Cerebellar nuclear complex (tissue), 1 donor: ENCODE measurements around the gene INTS15.
"Not testable (repeated sequence)": the region's sequence is repeated elsewhere in the genome, so short reads cannot be mapped to it uniquely, and the experiment has no call there.

ENCODE experiments used
- DNase-seq, 2 experiments: peaks; one replicate each; lab custom pipeline; 2025; lab: John Stamatoyannopoulos, UW

INTS15 gene

GRCh38 chr7:6589829-6590644 lies at the start of gene INTS15:
Gene INTS15 (plus strand): TSS chr7:6590021. CDS start chr7:6590284, 263 bp downstream.
- no peak for DNase-seq

- DNase-seq: no peak
These were observed 47.5 kb upstream of the INTS15 start for GRCh38 chr7:6542368-6542767.

DNA sequence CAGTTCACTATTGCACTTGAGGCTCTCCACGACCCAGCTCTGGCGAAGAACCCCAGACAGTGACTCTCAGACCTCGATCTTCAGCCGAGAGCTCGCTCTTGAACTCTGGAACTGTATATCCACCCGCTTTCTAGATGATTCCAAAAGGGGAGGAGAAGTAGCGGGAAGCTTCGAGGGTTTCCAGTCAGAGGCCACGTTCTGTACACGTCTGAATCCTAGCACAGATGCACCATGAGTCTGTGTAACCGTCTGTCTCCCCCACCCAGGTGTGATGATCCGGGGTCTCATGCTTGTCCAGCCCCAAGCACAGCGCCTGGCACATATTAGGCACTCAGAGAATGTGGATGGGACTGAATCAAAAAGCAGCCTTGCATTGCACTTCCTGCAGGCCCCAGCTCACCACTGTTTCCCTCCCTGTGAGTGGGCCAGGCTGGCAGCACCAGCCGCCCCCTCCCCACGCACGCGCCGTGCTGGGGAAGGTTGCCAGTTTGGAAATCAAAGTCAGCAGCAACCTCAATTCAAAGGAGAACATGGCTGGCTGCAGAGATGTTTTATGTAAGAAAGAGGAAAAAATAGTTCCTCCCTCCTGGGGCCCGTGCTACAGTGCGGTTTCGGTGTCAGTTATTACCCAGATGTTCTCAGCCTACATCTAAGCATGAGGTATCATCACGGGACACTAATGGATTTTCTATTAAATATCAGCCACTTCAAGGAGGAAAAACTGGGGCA lies 44.3 kb upstream of the INTS15 start:
- DNase-seq: no peak

DNA sequence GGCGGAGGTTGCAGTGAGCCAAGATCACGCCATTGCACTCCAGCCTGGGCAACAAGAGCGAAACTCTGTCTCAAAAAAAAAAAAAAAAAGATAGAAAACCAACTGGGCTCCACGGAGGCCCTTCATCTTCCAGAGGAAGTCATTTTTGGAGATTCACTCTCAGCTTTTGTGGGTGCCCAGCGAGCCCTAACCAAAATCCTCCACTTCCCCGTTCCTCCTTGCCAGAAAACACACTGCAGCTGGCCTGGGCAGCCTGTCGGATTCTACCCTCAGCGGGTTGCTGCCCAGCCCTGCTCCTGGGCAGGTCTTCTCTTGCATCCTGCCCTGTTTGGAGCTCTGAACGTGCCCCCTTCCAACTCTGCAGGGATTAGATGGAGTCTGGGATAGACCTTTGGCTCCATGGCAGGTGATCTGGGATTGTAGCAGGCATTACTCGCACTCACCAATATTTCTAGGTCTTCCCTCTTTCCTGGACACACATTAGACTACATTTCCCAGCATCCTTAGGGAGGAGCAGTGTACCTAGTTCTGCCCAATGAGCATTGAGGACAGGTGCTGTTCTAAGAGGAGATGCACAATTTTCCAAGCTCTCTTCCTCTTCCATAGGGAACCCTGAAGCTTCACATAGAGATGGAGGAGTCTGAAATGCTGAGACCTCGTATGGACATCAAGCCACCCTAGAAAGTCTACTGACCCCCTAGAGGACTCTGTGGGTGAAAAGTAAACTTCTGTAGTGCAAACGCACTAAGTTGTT lies 43.1 kb upstream of the INTS15 start:
- no peak for DNase-seq

- no peak for DNase-seq
These were observed 42.4 kb upstream of the INTS15 start for GRCh38 chr7:6547400-6547799.

DNA sequence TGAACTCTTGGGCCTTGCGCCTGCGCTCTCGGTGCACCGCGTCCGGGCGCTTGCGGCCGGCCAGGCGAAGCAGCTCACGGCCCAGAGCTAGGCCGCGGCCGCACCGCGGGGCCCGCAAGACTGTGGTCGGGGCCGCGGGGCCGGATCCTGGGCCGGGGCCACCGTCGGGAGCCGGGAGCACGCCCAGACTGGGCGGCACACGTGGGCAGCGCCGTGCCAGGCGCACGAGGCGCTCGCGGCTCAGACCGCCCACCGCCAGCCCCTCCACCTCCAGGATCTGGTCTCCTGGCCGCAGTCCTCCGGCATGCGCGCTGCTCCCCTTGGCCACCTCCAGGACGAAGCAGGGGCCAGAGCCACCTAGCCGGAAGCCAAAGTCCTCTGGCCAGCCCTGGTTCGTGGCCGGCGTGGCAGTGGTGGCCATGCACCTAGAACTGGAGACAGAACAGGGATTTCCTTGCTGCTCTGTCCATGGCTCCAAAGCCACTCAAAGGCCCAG lies 38.8 kb upstream of the INTS15 start, which contains the start of gene GRID2IP:
Gene GRID2IP, minus strand, starts transcription at position 446 of the 496 bp plus-strand sequence. Its CDS starts 25 bp downstream, at position 421.
- no peak for DNase-seq

DNA sequence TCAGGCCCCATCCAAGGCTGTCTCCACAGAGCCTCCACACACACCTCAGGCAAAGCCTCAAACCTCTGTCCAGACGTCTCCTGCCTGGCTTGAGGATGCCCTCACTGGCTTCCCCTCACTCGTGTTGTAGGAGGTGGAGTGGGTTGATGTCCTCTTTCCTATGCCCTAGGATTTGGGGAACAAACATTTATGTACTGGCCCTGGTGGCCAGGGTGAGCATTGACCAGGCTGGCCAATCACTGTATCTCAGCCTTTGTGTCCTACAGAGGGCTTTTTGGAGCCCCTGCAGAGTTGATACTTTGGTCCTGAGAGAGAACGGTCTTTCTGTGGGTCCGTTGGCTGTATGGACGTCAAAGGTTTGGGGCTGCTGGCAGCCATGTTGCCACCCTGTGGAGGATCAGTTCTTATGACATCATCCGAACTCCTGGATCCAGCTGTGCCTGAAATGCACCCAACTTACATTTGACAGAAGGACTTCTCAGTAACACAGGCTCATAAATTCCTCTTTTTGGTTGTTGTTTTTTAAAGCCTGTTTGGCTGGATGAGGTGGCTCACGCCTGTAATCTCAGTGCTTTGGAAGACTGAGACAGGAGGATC lies 36.3 kb upstream of the INTS15 start:
- no peak for DNase-seq

GRCh38 chr7:6554848-6555247 lies 35.0 kb upstream of the INTS15 start:
- no peak for DNase-seq

DNA sequence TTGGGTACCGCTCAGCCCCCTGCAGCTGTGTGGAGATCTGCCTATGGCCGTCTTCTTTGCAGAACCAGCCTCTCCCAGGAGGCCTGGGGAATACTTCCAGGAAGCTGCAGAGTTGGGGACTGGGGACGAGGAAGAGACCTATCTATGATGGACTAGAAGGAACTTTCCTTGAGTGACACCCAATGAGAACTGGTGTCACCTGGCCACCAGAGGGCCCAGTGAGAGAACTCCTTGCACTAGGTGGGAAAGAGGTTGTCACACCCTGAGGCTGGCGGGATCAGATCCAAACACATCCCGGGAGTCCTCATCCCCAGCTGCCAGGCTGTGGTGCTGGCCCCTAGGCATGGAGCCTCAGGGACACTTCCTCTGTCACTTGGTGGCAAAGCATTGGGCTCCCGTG lies 33.6 kb upstream of the INTS15 start:
- DNase-seq: no peak

DNA sequence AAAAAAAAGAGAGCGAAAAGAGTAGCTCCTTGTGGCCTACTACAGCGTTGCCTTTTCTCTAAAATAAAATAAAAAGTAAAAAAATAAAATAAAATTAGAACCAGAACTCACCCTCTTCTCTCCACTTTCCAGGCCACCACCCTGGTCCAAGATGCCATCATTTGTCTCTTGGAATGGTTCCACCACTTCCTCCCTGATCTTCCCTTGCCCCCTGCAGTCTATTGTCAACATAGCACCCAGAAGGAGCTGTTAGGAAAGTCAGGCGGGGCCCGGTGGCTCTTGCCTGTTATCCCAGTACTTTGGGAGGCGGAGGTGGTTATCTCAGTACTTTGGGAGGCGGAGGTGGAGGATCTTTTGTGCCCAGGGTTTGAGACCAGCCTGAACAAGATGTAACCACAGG lies 31.0 kb upstream of the INTS15 start:
- DNase-seq: no peak

- no peak for DNase-seq
These were observed 29.9 kb upstream of the INTS15 start for GRCh38 chr7:6559896-6560295.

DNA sequence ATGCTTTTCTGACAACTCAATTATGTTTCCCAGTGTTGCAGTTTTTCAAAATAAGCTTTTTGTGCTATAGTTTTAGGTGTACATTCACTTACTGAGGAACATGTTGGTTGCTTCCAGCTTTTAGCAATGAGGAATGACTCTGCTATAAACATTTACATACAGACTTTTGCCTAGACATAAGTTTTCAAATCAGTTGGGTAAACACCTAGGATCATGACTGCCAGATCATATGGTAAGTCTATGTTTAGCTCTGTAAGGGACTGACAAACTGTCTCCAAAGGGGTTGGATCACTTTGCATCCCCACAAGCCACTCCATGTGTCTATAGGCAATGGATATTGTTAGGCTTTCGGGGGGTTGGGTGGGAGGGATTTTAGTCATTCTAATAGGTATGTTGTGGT lies 27.7 kb upstream of the INTS15 start:
- DNase-seq: no peak

DNA sequence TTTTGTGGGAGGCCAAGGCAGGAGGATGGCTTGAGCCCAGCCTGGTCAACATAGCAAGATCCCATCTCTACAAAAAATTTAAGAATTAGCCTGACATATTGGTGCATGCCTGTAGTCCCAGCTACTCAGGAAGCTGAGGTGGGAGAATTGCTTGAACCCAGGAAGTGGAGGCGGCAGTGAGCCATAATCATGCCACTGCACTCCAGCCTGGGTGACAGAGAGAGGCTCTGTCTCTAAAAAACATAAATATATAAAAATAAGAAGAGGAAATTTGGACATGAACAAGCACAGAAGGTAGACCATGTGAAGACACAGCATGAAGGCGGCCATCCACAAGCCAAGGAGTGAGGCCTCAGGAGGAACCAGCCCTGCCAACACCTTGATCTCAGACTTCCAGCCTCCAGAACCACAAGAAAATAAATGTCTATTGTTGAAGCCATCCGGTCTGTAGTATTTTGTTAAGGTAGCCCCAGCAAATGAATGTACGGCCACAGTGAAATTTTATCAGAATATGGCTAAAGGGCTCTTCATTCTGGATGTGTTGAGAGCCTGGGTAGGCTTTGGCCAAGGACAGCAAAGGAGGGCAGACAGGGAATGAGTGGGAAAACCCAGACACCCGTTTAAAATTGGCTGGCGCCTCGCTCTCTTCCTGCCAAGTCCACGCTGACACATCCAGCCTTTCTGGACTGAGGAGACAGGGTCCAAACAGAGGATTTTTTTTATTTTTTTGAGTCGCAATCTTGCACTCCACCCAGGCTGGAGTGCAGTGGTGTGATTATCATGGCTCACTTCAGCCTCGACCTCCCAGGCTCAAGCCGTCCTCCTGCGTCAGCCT lies 25.7 kb upstream of the INTS15 start:
- DNase-seq: peak; percentile 40 to 92

DNA sequence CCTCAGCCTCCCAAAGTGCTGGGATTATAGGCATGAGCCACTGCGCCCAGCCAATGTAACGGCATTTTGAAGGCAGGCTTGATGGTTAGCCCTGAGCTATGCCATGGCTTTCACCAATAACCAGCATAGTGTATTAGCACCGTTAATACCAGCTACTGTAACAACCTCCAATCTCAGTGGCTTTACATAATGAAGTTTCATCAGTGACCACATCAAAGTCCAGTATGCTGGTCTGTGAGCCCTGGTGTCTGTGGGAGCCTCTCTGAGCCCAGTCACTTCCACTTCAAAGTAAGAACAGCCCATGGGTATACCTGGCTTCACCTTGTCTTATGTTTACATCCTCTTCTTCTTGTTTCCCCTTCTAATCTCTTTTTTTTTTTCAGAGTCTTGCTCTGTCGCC lies 24.2 kb upstream of the INTS15 start:
- no peak for DNase-seq

DNA sequence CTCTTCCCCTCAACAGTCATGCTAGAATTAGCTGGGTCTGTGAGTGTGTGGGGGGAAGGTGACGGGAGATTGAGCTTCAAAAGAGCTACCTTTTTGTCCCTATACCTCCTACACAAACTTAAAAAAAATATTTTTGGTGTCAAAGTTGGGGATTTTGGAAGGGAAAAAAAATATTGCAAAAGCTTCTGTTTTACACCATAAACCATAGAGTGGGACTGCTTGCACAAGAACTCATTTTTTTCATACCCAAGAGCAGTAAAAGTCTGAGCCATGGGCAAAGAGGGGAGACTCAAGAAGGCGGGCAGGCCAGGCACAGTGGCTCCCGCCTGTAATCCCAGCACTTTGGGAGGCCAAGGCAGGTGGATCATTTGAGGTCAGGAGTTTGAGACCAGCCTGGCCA lies 21.9 kb upstream of the INTS15 start:
- no peak for DNase-seq

DNA sequence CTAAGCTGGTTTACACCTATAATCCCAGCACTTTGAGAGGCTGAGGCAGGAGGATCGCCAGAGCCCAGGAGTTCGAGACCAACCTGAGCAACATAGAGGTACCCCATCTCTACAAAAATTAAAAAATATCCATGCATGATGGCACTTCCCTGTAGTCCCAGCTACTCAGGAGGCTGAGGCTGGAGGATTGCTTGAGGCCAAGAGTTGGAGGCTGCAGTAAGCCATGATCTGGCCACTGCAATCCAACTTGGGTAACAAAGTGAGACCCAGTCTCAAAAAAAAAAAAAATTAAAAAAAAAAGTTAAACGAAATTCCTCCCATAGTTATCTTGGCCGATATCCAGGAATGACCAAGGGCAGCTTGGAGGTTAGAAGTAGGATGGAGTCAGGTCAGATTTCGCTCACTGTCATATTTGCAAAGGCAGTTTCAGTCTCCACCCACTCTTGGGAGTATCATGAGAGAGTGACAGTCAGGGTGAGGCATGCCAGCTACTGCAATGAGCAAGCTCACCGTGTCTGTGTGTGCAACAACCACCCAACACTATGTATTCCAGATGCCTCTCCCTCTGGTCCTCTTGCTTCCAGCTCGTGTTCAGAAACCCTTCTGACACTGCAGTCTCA lies 18.6 kb upstream of the INTS15 start:
- no peak for DNase-seq

- DNase-seq: no peak
These were observed 14.4 kb upstream of the INTS15 start for GRCh38 chr7:6575281-6576023.

- no peak for DNase-seq
These were observed 13.6 kb upstream of the INTS15 start for GRCh38 chr7:6576024-6576866.

DNA sequence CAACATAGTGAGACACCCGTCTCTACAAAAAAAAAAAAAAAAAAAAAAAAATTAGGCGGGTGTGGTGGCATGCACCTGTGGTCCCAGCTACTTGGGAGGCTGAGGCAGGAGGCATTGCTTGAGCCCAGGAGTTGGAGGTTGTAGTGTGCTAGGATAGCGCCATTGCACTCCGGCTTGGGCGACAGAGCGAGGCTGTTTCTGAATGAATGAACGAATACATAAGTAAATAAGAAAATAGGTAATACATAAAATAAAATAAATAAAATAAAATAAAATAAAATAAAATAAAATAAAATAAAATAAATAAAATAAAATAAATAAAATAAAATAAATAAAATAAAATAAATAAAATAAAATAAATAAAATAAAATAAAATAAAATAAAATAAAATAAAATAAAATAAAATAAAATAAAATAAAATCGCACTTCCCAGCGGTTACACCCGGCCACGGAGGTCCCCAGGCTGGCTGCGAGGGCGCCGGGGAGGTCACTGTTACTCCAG lies 12.9 kb upstream of the INTS15 start:
- DNase-seq: not testable (repeated sequence)
